HG02623 (cell line): Measurements from ENCODE around the gene LAPTM5.

Source experiments
- ATAC-seq: cut with Tn5 transposase; IDR thresholded peaks from one replicate; pipeline ENCODE4 v1.9.1; 2021; ENCODE audit warnings: moderate library complexity; ENCODE audit not compliant: unreplicated experiment

Gene LAPTM5

DNA sequence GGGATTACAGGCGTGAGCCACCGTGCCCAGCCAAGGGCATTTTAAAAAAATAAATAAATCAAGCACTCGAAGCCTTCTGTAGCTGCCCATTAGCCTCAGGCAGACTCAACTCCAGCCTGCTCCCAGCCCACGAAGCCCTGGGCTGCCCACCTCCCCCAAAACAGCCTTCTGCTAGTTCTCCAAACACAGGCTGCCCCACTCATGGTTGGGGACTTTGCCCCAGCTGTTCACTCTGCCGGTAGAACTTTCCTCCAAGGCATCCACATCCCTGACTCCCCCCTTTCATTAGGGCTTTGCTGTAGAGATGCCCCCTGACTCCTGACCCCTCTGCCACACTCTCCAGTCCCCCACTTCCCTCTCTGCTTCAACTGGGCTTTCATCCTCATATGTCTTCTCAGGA lies 29.7 kb upstream of the LAPTM5 start:
- ATAC-seq: no peak

- no peak for ATAC-seq
These were observed 28.9 kb upstream of the LAPTM5 start for GRCh38 chr1:30786264-30786991.

- no peak for ATAC-seq
These were observed 28.1 kb upstream of the LAPTM5 start for GRCh38 chr1:30785714-30786113.

- no peak for ATAC-seq
These were observed 27.6 kb upstream of the LAPTM5 start for GRCh38 chr1:30785181-30785580.

DNA sequence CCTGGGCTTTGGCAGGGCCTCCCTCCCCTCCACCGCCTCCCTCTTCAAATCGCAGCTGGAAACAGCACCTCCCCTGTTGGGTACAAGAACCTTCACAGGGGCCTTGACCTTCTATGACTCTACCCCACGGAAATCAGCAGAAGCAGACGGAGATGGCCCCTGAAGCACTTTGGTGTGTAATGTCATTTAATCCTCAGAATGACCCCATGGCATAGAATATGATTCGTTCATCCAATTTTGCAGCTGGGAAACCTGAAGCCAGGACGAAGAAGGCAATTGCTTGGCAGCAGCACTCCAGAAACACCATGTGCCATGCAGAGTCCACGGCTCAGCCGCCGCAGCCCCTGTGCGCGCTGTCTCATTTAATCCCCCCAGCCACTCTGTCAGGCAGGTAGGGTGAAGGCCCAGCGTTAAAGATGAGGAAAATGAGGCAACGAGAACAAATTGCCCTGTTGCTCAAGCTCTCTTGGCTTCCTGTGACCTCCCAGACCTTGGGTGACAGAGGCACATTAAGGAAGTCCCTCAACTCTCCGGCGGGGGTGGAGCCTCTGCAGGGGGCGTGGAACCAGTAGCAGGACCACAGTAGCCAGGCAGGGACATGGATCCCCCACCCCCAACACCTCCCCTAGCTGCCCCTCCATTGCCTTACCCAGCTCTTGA lies 25.8 kb upstream of the LAPTM5 start:
- no peak for ATAC-seq

- no peak for ATAC-seq
These were observed 25.0 kb upstream of the LAPTM5 start for GRCh38 chr1:30782361-30783255.

DNA sequence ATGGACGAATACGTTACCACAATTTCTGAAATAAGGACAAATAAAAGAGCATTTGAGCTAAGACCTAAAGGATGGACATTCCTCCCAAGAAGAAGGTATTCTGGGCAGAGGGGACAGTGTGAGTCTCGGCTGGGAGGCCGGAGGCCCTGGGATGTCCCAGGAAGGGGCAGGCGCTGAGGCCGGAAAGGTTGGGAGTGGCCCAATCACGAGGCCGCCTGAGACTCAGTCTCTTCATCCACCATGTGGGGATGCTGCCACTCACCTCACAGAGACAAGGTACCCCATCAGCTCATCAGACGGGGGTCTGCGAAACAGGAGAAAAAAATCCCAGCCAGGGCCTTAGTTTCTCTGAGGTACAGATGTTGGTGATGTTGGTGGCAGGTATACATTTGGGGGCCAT lies 24.3 kb upstream of the LAPTM5 start:
- no peak for ATAC-seq

- ATAC-seq: no peak
These were observed 22.8 kb upstream of the LAPTM5 start for GRCh38 chr1:30780409-30780808.

DNA sequence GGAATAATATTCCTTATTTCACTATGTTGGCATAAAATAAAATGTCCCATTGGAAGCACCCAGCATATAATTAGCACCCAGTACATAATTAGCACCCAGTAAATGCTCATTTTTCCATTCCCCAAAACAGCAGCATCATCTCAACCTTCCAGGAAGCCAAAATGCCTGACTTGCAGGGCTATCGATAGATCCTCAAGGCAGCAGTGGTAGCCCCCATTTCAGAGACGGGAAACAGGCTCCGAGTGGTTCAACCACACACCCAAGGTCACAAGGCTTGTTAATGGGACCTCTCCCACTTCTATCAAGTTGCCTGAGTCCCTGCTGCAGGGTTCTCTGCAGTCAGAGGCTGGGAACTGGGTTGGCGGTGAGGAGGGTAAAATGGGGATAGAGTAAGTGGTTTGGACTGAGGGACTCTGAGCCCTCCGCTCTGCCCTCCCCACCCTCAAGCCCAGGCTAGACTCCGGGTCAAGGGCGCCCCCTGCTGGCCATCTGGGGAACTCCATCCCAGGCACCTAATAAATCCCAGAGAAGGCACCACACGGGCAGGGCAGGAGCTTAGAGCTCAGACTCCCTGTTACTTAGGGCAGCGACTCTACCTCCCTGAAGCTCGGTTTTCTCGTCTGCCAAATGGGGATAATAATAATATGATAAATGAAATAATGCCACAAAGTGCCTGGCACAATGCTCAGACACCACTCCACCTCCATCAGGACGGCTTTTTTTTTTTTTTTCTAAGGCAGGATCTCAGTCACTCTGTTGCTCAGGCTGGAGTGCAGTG lies 21.9 kb upstream of the LAPTM5 start:
- ATAC-seq: no peak

GRCh38 chr1:30778979-30779293 lies 21.4 kb upstream of the LAPTM5 start:
- no peak for ATAC-seq

- no peak for ATAC-seq
These were observed 20.8 kb upstream of the LAPTM5 start for GRCh38 chr1:30778154-30778978.

- ATAC-seq: no peak
These were observed 20.3 kb upstream of the LAPTM5 start for GRCh38 chr1:30777904-30778153.

- ATAC-seq: no peak
These were observed 19.7 kb upstream of the LAPTM5 start for GRCh38 chr1:30777060-30777903.

GRCh38 chr1:30776097-30777059 lies 18.8 kb upstream of the LAPTM5 start:
- ATAC-seq: no peak

- no peak for ATAC-seq
These were observed 17.9 kb upstream of the LAPTM5 start for GRCh38 chr1:30775433-30775975.

DNA sequence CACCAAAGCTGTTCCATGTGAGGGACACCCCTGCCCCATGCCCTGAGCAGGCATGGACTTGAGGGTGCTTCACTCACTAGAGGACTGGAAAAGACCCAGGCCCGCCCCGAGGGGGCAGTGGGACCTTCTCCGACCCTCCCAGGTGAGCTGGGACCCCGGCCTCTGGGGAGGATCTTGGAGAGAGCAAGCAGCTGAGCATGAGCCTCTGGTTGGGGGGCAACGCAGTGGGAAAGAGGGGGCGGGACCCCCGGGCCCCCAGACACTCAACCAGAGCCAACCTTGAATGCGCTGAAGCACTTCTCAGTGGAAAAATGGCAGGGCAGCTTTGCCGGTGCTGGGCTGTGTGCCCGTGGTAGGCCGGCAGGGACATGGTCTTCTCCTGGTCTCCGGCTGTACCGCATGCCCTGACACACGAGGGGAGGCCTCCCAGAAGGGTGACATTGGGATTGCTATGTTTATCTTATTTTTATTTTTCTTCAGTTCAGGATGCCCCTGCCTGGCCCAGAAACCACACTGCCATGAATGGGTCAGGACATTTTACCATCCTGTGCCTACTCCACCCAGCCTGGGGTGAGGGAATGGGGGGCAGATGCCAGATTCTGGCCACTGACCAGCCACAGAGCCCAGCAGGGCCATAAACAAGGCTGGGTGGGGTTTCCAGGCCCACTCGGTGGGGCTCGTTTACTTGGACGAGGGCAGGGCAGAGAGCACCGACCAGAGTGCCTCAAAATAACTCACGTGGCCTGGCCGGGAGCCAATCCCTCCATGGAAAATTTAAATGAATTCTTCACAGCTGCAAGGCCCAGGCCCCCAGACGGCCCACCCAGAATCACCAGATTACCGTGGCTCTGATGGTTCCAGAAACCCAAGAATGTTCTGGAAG lies 17.2 kb upstream of the LAPTM5 start:
- ATAC-seq: no peak

- no peak for ATAC-seq
These were observed 16.3 kb upstream of the LAPTM5 start for GRCh38 chr1:30773722-30774358.
